GM12873 (cell line): ENCODE measurements around the gene CARMIL1.

Experiments
- CTCF ChIP-seq: IDR thresholded peaks from 2 replicates; pipeline ENCODE4 v1.5.1; 2012; ENCODE audit warnings: low read depth, mild to moderate bottlenecking, moderate library complexity, low read length, control low read depth; ENCODE audit not compliant: insufficient read depth; ENCODE audit errors: missing control alignments

The CARMIL1 gene

DNA sequence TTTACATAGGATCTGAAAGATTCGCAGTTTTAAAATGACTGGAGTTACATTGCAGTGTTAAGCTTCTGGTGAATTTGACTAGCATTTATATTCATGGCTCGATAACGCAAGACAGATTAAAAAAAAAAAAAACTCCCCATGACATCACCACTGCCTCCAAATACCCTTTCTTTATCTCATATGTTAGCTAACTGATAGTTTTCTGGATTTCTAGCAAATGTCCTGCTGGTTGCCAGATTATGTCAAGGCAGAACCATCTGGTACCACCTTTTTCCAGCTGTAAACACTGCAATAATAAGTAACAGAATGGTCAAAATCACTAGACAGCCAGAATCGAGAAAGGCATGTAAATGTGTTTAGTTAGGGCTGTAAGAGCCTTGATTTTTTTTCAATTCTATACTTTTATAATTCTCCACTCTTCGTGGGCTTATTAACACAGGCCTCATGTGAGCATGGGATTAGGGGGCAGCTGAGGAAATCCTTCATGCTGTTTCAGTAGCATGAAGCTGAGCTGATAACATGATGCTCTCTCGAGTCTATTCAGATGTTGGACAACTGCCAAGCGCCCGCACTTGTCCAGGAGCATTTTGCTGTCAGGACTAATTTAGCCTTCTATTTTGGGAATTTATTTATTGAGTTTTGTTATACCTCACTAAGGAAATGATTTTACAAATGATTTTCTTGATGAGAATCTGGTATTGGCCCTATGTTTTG, 206.8 kb downstream of the CARMIL1 start:
- no peak for TF ChIP-seq CTCF

- no peak for TF ChIP-seq CTCF
Measured at GRCh38 chr6:25486550-25486949, 207.4 kb downstream of the CARMIL1 start.

GRCh38 chr6:25487012-25487411, 207.8 kb downstream of the CARMIL1 start:
- no peak for TF ChIP-seq CTCF

GRCh38 chr6:25488156-25488555, 209.0 kb downstream of the CARMIL1 start:
- TF ChIP-seq CTCF, result no peak

DNA sequence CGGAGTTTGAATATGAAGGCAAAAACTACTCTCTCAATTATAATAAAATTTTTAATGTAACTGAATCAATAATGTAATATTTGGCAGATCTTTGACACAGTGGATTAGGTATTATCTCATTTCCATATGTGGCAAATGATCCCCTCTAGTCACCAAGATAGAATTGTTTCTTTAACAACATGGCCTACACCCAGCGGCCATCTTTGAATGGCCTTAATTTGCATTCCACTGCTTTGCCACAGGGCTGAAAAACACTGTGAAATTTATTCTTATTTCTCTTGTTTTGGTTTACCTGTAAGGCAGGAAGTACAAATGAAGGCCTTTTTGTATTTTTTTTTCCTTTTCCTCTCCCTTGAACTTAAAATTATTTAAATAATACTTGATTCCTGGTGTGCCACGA, 210.2 kb downstream of the CARMIL1 start:
- TF ChIP-seq CTCF, result no peak

DNA sequence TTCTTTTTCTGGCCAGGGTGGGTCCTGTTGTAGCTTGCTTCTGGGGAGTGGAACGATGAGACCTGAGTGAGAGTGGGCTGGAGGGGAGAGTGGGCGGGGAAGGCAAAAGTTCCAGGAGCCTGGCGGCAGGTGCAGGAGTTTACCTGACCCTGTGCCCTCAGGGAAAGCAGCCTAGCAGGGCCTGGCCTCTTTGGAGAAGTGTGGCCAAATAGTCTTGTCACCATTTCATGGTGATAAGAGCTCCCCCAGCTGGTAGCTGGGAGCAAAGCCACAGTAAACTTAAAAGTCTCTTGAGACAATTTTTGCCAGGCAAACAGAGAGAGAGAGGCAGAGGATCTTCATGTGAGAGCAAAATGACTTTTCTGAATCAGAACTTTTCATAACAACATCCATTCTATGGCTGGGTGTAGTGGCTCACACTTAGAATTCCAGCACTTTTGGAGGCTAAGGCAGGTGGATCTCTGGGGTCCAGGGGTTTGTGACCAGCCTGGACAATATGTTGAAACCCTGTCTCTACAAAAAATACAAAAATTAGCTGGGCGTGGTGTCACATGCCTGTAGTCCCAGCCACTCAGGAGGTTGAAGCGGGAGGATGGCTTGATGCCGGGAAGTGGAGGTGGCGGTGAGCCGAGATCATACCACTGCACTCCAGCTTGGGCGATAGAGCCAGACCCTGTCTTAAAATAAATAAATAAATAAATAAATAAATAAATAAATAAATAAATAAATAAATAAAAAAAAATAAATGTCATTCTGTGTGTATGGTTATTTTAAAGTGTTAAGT, 211.0 kb downstream of the CARMIL1 start:
- peak; percentile 90 for TF ChIP-seq CTCF

GRCh38 chr6:25492951-25493350, 213.8 kb downstream of the CARMIL1 start:
- TF ChIP-seq CTCF, result no peak
